ENCODE results near the gene NCAM1.

DNA sequence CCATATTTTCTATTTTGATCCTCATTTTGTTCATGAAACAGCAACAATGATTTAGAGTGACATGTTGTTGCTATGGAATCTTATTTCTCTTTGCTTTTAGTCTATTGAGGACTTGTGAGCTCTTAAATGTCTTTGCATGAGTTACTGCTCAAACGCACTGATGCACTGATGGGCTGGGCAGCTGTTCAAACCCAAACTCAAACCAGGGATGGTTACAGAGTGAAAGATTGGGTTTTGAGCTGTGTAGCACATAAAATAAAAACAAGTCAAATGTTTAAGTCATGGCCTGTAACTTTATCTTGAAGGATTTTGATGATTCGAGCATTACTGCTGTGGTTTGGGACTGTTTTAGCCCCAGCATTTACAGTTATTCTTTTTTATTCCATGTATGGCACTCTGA lies 20.1 kb upstream of the NCAM1 start:
- TF ChIP-seq CTCF (IDR thresholded peaks at IDR 0.05; ENCODE audit: extremely low read depth in 1 of 2, insufficient read depth in 1 of 2, low read depth in 1 of 2, low read length in 2 of 2) (no peak), EZH2 (IDR thresholded peaks at IDR 0.05; ENCODE audit: borderline replicate concordance, low read depth, low read length, severe bottlenecking) (no peak), POLR2A (IDR thresholded peaks at IDR 0.05; ENCODE audit: low read depth, low read length) (no peak), POLR2AphosphoS5 (IDR thresholded peaks at IDR 0.05; ENCODE audit: insufficient read depth, low read depth, low read length) (no peak), MYC (IDR thresholded peaks at IDR 0.05; ENCODE audit: low read depth, low read length) (no peak)

Data from endothelial cell of umbilical vein (primary cell).